Measurements from ENCODE around the gene METAP1.
"Not testable (repeated sequence)": the region's sequence is repeated elsewhere in the genome, so short reads cannot be mapped to it uniquely, and the experiment has no call there.

Gene METAP1

DNA sequence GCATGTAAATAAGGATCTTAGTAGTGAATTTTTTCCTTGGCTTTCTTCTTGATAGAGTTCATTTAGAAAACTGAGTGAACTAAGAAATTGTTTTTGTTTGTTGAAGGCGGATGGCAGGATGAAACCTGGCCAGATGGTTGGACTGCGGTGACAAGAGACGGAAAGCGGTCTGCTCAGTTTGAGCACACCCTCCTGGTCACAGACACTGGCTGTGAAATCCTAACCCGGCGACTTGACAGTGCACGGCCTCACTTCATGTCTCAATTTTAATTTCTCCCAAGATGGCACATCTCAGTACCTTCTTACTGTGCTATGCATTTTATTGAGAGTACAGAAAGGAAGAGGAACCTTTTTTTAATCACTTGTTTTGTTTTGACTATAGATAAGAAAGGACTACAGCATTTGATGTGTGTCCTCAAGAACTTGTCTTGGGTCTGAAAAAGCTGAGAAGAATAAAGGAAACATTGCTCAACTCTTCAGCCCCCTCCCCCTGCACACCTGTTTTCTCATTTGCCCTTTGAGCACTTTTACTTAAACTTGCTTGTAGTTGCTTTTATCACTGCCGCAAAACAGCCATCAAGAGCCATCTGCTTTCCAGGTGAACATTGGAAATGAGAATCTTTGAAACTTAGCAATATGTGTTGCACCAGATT, 65.7 kb downstream of the METAP1 start:
- no peak for DNase-seq

- no peak for DNase-seq
Observed at GRCh38 chr4:99062120-99062519, 66.6 kb downstream of the METAP1 start.

DNA sequence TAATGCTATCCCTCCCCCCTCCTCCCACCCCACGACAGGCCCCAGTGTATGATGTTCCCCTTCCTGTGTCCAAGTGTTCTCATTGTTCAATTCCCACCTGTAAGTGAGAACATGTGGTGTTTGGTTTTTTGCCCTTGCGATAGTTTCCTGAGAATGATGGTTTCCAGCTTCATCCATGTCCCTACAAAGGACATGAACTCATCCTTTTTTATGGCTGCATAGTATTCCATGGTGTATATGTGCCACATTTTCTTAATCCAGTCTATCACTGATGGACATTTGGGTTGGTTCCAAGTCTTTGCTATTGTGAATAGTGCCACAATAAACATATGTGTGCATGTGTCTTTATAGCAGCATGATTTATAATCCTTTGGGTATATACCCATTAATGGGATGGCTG, 70.0 kb downstream of the METAP1 start:
- DNase-seq, result not testable (repeated sequence)

DNA sequence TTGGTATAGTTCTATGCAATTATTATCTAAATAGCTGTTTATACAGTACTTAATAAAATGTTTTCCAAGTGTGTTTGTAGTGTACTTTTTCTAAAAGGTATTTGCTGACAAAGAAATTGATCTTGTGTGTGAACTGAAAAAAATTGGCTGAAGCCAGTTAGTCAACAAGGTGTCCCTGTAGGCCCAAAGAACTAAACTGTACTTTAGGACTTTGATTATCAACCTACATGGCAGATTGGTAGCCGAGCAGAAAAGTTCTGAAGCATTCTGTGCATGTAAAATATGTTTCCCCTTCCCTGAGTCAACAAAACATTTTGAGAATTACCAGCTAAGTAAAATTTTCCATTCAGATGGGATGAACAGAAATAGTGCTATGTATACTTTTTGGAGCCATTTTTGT, 72.1 kb downstream of the METAP1 start:
- DNase-seq, result no peak

- DNase-seq, result no peak
Observed at GRCh38 chr4:99071159-99071558, 75.6 kb downstream of the METAP1 start.

- no peak for DNase-seq
Observed at GRCh38 chr4:99074816-99075215, 79.3 kb downstream of the METAP1 start.

DNA sequence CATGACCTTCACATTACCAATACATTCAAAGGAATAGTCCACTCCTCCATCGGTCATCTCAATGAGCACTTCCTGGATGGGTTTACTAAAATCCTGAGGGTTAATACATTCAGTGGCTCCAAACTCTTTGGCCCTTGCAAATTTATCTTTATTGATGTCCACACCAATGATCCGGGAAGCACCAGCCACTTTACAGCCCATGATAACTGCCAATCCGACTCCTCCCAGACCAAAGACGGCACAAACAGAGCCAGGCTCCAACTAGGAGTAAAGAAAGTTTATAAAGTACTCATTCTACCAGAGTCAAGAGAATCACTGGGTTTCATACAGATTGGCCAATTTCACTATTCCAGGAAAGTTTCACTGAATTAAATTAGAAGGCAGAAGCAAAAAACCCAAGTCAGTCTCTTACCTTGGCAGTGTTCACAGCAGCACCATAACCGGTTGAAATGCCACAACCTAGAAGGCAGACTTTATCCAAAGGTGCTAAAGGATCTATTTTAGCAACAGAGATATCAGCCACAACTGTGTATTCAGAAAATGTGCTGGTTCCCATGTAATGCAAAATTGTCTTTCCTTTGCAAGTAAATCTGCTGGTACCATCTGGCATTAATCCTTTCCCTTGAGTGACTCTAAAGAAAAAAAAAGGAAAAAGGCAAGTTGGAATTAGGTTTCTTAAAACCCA, 80.9 kb downstream of the METAP1 start:
- no peak for DNase-seq

- no peak for DNase-seq
Observed at GRCh38 chr4:99077177-99077576, 81.7 kb downstream of the METAP1 start.

DNA sequence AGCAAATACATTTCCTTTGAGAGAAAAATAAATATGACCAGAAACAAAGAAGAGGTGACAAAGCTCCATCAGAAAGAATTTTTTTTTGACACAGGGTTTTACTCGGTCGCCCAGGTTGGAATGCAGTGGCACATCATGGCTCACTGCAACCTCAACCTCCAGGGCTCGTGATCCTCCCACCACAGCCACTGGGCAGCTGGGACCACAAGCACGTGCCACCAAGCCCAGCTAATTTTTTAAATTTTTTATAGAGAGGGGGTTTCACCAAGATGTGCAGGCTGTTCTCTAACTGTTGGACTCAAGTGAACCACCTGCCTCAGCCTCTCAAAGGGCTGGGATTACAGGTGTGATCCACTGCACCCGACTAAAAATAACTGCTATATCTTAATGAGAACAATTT, 82.8 kb downstream of the METAP1 start:
- no peak for DNase-seq

DNA sequence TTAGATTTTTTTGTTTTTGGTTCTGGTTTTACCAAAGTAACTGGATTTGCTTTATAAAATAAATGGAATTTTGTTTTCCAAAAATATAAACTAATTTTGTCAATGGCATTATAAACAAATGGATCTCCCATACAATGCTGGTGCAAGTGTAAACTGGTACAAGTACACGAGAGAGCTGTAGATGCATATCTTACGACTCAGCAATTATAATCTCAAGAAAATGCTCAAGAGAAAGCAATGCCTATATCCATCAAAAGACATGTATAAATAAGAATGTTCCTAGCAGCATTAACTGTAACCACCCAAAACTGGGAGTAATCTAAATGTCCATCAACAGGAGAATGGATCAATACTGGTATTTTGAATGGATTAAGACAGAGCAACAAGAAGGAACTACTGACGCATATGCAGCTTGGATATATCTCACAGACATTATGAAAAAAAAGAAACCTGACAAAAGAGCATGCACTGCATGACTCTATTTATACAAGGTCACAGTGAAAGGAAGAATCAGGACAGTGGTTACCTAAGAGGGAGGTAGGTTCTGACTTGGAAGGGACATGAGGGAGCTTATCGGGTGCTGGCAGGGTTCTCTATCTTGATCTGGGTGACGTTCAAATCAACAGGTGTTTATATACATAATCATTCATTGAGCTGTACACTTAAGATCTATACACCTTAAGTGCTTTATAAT, 83.6 kb downstream of the METAP1 start:
- no peak for DNase-seq

- DNase-seq, result no peak
Observed at GRCh38 chr4:99079625-99080295, 84.2 kb downstream of the METAP1 start.

DNA sequence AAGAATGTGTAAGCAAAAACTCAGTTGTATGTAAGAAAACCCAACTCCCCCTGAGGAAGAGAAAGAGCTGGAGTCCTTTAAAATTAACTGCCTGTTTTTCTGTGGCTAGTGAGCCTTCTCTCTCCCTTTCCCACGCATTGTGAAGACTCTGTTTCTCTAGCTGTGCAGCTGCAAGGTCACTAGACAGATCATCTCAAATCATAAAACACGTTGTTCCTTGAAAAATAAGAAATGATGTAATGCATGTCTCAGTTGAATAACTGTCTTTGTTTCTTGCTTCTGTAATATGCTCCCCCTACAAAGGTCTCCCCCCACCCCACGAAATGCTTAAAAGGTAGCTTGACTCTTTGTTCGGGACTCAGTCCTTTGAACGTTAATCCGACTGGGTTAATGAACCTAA, 85.3 kb downstream of the METAP1 start:
- DNase-seq, result not testable (repeated sequence)

GRCh38 chr4:99082192-99082591, 86.7 kb downstream of the METAP1 start:
- DNase-seq, result no peak

- no peak for DNase-seq
Observed at GRCh38 chr4:99084595-99084994, 89.1 kb downstream of the METAP1 start.

GRCh38 chr4:99088023-99088449, 92.5 kb downstream of the METAP1 start:
- peak; percentile 46 to 69 for DNase-seq

DNA sequence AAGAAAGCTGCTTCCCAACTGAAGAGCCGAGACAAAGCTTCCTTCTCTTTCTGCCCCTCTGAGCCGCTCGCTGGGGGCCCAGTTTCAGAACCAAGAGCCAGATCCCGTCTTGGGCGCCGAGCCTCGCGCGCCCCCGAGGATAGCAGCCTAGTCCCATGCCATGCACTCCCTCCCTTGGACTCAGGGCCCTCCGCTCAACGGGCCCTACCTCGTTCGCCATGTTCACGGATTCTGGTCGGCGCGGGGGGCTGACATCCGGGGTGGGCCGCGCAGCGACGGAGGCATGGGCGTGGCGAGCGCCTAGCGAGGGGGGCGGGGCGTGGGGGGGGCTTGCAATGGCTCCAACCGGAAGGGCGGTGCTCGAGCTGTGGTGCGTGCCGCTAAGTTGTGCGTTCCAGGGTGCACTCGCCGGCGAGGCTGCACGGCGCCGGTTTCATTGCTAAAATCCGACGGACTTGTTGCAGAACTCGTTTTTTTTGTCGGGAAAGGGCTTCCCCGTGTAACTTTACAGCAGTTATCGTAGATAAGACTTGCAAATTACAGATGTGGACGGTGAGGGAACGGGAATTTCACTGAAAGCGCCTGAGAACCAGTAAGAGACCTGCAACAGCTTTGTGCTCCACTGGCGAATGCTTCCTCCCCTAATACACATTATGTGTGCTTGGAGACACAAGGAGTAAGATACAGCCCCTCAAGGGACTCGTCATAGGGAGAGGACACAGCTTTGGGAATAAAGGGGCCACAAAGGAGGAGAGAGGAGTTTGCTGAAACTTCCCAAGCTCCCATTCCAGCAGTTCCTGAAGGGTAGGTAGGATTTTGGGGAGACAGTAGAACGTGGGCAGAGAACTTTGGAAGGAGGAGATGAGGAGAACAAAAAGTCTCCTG, 93.2 kb downstream of the METAP1 start, which contains the start of gene ADH5:
Gene ADH5 (minus strand): TSS at position 308 of the 885 bp plus-strand sequence. CDS start 88 bp downstream, at position 220.
- peak; percentile 68 to 74 for DNase-seq

DNA sequence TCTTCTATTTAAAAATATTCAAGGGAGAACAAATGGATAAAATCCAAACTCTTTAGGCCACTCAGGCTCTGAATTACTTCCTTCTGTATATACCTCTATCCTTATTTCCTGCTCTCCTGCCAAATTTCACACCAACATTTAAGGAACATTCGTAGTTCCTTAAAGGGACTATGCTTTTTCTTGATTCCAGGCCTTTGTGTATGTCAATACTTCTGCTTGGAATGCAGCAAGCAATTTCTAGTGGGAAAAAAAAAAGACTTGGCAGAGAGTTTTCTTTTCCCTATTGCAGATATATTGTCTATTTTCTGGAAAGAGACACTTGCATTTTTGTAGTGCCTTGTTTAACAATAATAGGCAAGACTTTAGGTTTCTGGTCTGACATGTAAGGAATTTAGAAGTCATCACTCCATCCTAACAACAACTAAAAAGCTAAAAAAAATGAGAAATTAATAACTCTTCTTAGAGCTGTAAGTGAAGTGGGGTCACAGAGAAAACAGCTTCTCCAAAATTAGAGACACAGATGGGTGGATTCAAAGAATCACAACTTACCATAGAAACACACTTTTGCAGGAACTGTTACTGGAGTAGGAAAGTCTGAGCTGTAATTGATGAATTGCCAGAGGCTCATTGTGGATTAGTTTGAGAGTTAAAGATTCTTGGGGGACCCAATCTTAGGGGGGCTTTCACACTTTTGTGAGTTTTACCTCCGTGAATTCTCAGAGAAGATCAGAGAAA, 95.1 kb downstream of the METAP1 start:
- no peak for DNase-seq

GRCh38 chr4:99091216-99091575, 95.7 kb downstream of the METAP1 start:
- DNase-seq, result no peak

DNA sequence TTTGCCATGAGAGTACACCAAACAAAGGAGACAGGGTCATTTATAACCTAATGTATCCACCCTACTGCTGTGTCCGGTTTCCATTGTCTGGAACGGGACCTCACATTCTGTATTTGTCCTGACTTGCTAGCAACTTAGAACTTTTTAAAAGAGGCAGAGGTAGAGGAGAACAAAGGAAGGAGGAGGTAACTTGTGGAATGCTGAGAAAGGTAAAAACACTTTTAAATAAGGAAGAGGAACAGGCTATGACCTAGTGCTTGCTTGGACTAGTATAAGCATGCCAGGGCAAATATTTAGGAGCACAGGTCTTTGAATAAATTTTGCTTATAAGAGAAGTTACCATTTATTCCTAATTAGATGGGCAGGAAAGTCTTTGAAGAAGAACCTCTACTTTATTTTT, 96.3 kb downstream of the METAP1 start:
- not testable (repeated sequence) for DNase-seq

- DNase-seq, result no peak
Observed at GRCh38 chr4:99099311-99099710, 103.8 kb downstream of the METAP1 start.

GRCh38 chr4:99099814-99100213, 104.3 kb downstream of the METAP1 start:
- not testable (repeated sequence) for DNase-seq

- no peak for DNase-seq
Observed at GRCh38 chr4:99100876-99101275, 105.4 kb downstream of the METAP1 start.

Data from AML-193 (cell line).